Activated T-cell treated with anti-CD3 and anti-CD28 coated beads, Interleukin-2, amount 50 U/mL, for 24 hours (primary cell): ENCODE results near the gene ADCY9.
"Not testable (repeated sequence)": the region's sequence is repeated elsewhere in the genome, so short reads cannot be mapped to it uniquely, and the experiment has no call there.

ENCODE experiments used
- DNase-seq: peaks from one replicate; pipeline ENCODE4 v3.0.0-alpha.2; 2020
- H3K27ac Mint-ChIP-seq: 2 replicates; pipeline ENCODE4 v1.8.0; 2020; ENCODE audit warnings: mild to moderate bottlenecking, mixed read lengths
- H3K27me3 Mint-ChIP-seq: 2 replicates; pipeline ENCODE4 v1.8.0; 2020; ENCODE audit warnings: mixed read lengths
- H3K36me3 Mint-ChIP-seq: 2 replicates; pipeline ENCODE4 v1.8.0; 2020; ENCODE audit warnings: low read depth, mixed read lengths
- H3K4me1 Mint-ChIP-seq: 2 replicates; pipeline ENCODE4 v1.8.0; 2020; ENCODE audit warnings: low read depth, mixed read lengths
- H3K4me3 Mint-ChIP-seq: 2 replicates; pipeline ENCODE4 v1.8.0; 2020; ENCODE audit warnings: mild to moderate bottlenecking, moderate library complexity, mixed read lengths
- H3K9me3 Mint-ChIP-seq: 2 replicates; pipeline ENCODE4 v1.8.0; 2020; ENCODE audit warnings: mixed read lengths

Gene ADCY9

DNA sequence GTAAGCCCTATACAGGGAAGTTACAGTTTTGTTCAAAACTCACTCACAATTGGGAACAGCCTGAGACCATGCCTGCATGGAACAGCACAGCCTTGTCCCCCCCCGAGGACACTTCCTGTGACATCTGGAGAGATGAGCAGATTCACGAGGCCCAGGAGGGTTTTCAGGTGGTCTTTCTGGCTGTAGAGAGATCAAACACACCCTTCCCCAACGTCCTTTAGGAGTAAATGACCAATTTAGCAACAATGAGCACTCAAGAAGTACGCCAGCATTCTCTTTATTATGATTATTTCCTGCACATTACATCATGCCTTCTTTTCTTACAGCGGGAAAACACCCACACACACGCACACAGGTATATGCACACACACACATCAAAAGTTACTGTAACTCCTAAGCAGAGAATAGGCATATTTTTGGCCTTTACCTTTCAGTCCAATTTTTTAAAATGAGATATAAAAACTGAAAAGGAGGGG, 39.0 kb downstream of the ADCY9 start:
- H3K27me3 Mint-ChIP-seq = no peaks in the 10 kb centered on the region
- peak overlapping the region; percentile 79 for H3K27ac Mint-ChIP-seq
- peak overlapping the region; percentile 48 for H3K4me3 Mint-ChIP-seq
- no peaks in the 10 kb centered on the region for H3K9me3 Mint-ChIP-seq
- DNase-seq = no peak
- H3K36me3 Mint-ChIP-seq = no peaks in the 10 kb centered on the region
- H3K4me1 Mint-ChIP-seq = peaks cover 36% of the 10 kb centered on the region

DNA sequence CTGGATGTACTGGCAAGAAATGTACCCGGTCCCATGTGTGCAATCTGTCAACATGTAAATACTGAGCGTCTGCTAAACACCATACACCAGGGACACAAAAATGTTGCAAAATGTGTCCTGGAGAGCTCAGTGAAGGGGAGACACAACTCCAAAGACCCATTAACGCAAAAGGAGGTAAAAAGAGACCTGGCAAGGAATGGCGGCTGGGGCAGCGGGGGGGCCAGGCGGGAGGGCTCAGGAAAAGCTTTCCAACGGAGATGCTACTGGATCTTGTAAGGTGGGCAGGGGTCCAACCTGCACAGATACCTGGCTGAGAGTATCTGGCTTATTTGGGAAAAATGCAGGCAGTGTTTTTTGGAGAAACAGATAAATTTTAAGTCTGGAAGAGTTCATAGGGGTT, 40.7 kb downstream of the ADCY9 start:
- Mint-ChIP-seq H3K9me3 (no peaks in the 10 kb centered on the region), H3K4me1 (peaks cover 20% of the 10 kb centered on the region), H3K27ac (no peak overlapping the region), H3K4me3 (no peak overlapping the region), H3K36me3 (no peaks in the 10 kb centered on the region), H3K27me3 (no peaks in the 10 kb centered on the region)
- no peak for DNase-seq

DNA sequence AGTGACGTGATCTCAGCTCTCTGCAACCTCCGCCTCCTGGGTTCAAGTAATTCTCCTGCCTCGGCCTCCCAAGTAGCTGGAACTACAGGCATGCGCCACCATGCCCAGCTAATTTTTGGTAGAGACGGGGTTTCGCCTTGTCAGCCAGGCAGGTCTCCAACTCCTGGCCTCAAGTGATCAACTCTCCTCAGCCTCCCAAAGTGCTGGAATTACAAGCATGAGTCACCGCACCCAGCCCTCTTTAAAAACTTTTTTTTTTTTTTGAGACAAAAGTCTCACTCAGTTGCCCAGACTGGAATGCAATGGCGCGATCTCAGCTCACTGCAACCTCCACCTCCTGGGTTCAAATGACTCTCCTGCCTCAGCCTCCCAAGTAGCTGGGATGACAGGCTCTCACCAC, 43.1 kb downstream of the ADCY9 start:
- H3K36me3 Mint-ChIP-seq, H3K9me3 Mint-ChIP-seq, H3K27me3 Mint-ChIP-seq, H3K27ac Mint-ChIP-seq, H3K4me3 Mint-ChIP-seq, DNase-seq: not testable (repeated sequence)
- H3K4me1 Mint-ChIP-seq = peaks cover 11% of the 10 kb centered on the region

DNA sequence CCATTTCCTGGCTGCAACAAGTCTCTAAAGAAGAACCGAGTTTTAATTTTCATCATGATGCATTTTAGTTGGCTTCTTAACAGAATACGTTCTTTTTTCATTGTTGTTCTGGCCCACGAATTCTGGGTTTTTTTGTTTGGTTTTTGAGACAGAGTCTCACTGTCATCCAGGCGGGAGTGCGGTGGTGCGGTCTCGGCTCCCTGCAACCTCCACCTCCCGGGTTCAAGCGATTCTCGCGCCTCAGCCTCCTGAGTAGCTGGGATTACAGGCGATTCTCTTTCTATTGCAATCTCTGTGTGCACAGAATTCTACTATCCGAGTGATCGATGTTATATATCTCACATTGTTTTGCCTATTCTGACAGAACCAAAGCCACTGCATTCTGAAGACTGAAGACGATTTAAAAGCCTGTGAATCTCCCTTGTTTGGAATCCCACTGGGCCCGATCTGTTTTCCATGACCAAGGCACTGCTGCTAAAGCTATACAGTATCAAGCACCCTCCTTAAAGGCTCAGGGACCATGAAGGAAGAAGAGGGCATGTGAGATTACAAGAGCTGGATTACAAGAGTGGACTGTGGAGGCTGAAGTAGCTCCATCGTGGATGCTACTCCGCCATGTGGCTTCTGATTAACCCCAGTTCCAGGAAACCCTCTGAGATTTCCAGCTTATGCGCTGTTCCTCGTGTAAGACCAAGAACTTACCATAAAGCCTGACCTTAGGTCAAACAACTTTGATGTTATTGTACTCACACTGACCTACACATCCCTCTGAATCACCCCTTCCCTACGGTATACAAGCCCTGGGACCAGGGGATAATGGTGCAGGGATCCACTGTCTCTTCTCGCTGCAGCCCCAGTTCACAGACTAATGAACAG, 44.3 kb downstream of the ADCY9 start:
- H3K9me3 Mint-ChIP-seq = no peaks in the 10 kb centered on the region
- no peak overlapping the region for H3K4me3 Mint-ChIP-seq
- H3K27ac Mint-ChIP-seq = no peak overlapping the region
- H3K27me3 Mint-ChIP-seq = no peaks in the 10 kb centered on the region
- peaks cover 2% of the 10 kb centered on the region for H3K4me1 Mint-ChIP-seq
- DNase-seq = no peak
- H3K36me3 Mint-ChIP-seq = no peaks in the 10 kb centered on the region

DNA sequence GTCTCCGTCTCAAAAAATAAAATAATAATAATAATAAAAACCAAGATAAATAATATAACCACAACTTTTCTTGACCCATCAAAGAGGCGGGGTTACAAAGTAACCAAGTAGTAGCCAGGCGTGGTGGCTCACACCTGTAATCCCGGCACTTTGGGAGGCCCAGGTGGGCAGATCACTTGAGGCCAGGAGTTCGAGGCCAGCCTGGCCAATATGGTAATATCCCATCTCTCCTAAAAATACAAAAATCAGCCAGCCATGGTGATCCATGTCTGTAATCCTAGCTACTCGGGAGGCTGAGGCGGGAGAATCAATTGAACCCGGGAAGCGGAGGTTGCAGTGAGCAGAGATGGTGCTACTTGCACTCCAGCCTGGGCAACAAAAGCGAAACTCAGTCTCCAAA, 45.3 kb downstream of the ADCY9 start:
- H3K27me3 Mint-ChIP-seq = no peaks in the 10 kb centered on the region
- H3K9me3 Mint-ChIP-seq = no peaks in the 10 kb centered on the region
- DNase-seq = no peak
- H3K4me3 Mint-ChIP-seq = no peak overlapping the region
- H3K27ac Mint-ChIP-seq = no peak overlapping the region
- H3K36me3 Mint-ChIP-seq = no peaks in the 10 kb centered on the region
- H3K4me1 Mint-ChIP-seq = no peaks in the 10 kb centered on the region

DNA sequence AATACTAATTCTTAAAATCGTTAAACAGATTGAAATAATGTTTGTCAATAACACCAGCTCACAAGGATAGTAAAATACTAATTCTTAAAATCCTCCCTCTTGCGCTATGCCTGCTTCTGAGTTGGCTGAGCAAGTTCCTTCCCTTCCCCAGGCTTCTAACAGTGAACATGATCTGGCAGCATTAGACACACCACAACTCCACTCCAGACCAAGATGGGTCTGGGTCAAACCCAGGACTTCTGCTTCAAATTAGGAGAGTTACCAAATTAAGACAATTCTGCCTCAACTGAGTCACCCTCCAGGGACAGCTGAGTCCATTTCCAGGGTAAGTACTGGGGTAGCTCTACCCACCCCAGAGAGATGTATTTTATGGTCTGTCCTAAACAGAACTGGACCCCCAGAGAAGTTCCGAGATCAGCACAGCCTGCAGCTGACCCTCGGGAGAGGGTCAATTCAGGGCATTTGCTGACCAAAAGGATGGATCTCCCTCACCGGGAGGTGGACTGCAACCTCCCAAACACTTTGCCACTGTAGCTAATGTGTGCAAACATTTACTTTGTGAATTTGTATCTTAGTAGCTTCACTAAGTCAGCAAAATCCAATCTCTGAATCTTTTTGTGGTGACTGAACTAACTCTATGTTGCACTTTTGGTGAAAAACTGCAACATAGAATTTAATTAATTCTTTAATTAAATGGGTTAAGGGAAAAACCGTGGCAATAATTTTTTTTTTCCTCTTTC, 48.8 kb downstream of the ADCY9 start:
- Mint-ChIP-seq H3K27ac (no peak overlapping the region), H3K4me1 (peaks cover 10% of the 10 kb centered on the region), H3K9me3 (peaks cover 13% of the 10 kb centered on the region), H3K27me3 (no peaks in the 10 kb centered on the region), H3K4me3 (no peak overlapping the region), H3K36me3 (peaks cover 8% of the 10 kb centered on the region)
- no peak for DNase-seq

DNA sequence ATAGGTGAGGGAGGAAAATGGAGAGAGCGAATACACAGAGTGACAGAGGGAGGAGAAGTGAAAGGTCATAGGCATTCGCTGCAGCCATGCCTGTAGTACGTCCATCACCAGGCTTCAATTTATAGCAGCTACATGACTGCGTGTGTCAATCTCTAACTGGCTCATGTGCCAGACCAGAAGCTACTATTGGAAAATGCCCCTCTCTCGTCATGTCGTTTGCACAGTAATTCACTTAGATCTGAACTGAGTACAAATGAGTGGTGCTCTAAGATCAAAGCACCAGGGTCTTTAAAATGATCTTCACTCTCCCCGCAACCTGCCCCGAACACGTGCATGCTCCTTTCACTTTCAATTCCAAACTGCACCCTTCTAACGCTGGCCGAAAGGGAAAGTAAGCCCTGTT, 51.3 kb downstream of the ADCY9 start:
- Mint-ChIP-seq H3K27ac (peak overlapping the region; percentile 69), H3K27me3 (no peaks in the 10 kb centered on the region), H3K36me3 (peaks cover 27% of the 10 kb centered on the region), H3K9me3 (peaks cover 31% of the 10 kb centered on the region), H3K4me3 (peak overlapping the region; percentile 65), H3K4me1 (peaks cover 20% of the 10 kb centered on the region)
- DNase-seq = no peak

DNA sequence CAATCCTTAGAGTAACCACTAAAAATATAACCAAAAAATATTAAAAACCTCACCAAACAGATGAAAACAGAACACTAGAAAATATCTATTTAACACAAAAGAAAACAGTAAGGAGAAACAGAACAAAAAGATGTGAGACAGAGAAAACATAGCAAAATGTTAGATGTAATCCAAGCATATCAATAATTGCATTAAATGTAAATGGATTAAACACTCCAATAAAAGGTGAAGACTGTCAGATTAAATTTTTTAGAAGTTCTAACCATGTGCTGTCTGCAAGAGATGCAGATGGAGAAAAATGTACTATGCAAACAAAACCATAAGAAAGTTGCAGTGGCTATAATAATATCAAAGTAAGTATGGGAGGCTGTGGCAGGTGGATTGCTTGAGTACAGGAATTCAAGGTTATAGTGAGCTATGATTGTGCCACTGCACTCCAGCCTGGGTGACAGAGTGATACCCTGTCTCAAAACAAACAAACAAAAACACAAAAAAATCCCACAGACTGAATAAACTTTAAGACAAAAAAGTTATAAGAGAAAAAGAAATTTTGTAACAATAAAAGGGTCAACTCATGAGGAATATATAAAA, 53.9 kb downstream of the ADCY9 start:
- H3K27ac Mint-ChIP-seq = no peak overlapping the region
- H3K36me3 Mint-ChIP-seq = peaks cover 30% of the 10 kb centered on the region
- no peak overlapping the region for H3K4me3 Mint-ChIP-seq
- H3K27me3 Mint-ChIP-seq = no peaks in the 10 kb centered on the region
- no peak for DNase-seq
- H3K9me3 Mint-ChIP-seq = peaks cover 31% of the 10 kb centered on the region
- peaks cover 28% of the 10 kb centered on the region for H3K4me1 Mint-ChIP-seq

DNA sequence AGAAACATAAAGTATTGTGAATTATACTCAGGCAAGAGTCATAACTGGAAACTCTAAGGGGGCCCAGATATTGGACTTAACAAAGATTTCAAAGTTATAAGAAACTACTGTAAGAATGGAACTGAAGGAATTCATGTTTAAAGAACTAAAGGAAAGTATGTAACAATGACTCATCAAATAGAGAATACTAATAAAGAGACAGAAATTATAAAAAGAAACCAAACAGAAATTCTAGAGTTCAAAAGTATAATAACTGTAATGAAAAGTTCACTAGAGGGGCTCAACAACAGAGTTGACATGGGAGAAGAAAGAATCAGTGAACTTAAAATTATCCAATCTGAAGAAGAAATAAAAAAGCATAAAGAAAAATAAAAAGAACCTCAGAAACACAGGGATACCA, 55.4 kb downstream of the ADCY9 start:
- Mint-ChIP-seq H3K27me3 (no peaks in the 10 kb centered on the region), H3K4me3 (no peak overlapping the region), H3K4me1 (peaks cover 28% of the 10 kb centered on the region), H3K27ac (no peak overlapping the region), H3K9me3 (peaks cover 31% of the 10 kb centered on the region), H3K36me3 (peaks cover 30% of the 10 kb centered on the region)
- no peak for DNase-seq

DNA sequence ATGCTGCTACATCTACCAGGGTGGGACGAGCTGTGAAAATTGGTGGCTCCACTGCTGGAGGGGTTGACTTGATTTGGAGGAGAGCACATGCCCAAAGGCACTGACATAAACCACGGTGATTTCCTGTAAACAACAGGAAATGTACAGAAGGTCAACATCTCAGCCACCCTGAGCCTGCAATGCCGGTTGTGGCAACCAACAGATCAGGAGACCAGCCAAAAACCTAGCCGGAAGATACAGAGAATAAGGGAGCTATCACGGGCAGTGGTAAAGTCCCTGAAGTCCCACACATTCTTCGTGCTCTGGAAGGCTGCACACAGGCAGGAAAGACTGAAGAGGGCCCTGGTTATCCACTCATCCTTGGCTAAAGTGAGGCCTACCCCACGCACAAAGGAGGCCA, 56.2 kb downstream of the ADCY9 start:
- Mint-ChIP-seq H3K36me3 (peaks cover 30% of the 10 kb centered on the region), H3K9me3 (peaks cover 31% of the 10 kb centered on the region), H3K27ac (peak overlapping the region; percentile 80), H3K4me1 (peaks cover 25% of the 10 kb centered on the region), H3K27me3 (no peaks in the 10 kb centered on the region), H3K4me3 (no peak overlapping the region)
- DNase-seq = no peak

DNA sequence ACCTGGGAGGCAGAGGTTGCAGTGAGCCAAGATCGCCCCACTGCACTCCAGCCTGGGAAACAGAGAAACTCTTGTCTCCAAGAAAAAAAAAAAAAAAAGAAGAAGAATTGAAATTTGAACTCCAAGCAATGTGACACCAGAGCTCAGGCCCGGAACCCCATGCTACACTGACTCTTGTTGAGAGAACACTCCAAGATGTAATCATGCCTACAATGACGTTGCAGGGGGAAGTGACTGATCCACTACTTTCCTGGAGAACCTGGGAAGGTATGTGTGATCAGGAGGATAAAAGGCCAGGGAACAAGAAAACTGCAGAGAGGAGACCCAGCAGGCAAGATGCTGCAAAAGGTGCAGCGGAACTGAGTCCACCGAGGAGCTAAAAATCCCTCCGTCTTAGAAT, 57.9 kb downstream of the ADCY9 start:
- H3K9me3 Mint-ChIP-seq = peaks cover 25% of the 10 kb centered on the region
- H3K27me3 Mint-ChIP-seq = no peaks in the 10 kb centered on the region
- no peak for DNase-seq
- no peak overlapping the region for H3K4me3 Mint-ChIP-seq
- peaks cover 26% of the 10 kb centered on the region for H3K36me3 Mint-ChIP-seq
- peaks cover 19% of the 10 kb centered on the region for H3K4me1 Mint-ChIP-seq
- no peak overlapping the region for H3K27ac Mint-ChIP-seq

DNA sequence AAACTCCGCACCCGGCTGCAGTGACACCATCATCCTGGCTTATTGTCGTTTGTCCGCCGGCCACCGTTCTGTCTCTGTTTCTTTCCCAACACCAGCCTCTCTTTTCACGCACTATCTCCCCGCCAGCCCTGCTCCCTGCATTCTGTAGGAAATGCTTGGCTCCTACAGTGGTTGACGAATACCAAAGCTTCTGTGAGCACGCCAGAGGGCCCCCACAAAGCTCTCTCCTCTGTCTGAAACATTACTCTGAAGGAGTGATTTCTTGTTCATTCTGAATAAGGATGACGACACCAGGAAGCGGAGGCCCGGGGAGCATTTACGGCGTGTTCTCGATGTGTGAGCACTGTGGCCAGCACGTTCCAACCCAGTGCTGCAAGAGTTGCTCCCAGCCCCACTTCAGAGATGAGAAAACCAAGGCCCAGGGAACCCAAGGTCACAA, 58.8 kb downstream of the ADCY9 start:
- H3K27ac Mint-ChIP-seq = no peak overlapping the region
- peaks cover 21% of the 10 kb centered on the region for H3K4me1 Mint-ChIP-seq
- no peak for DNase-seq
- peaks cover 19% of the 10 kb centered on the region for H3K9me3 Mint-ChIP-seq
- no peak overlapping the region for H3K4me3 Mint-ChIP-seq
- peaks cover 22% of the 10 kb centered on the region for H3K36me3 Mint-ChIP-seq
- H3K27me3 Mint-ChIP-seq = no peaks in the 10 kb centered on the region

DNA sequence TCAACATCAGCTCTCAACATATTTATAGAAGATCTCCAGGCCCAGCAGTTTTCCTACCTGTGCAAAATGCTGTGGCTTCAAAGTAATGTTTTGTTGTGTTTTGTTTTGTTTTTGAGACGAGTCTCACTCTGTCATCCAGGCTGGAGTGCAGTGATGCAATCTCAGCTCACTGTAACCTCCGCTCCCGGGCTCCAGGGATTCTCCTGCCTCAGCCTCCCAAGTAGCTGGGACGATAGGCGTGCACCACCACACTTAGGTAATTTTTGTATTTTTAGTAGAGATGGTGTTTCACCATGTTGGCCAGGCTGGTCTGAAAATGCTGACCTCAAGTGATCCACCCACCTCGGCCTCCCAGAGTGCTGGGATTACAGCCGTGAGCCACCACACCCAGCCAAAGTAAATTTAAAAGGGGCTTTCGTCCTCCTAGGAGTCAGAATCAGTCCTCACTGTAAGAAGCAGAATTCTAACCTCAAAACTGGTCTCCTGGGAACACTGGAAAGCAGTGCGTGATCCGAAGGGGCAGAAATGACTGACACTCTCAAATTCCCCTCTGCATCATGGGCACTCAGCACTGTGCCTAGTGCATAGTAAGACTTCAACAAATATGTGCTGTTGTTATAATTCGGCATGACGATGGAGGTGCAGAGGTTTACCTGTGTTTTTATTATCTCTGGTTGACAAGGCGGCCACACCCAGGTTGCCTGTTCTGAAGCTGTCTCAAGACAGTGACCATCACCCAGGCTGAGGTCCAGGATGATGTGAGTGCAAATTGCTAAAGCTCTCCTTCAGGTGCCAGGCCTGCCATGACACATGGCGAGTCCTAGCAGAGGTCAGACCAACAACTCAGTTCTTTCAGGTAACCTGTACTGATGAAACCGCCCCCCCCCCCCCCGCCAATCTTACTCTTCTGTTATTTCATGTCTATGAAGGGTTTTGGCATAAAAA, 59.8 kb downstream of the ADCY9 start:
- no peaks in the 10 kb centered on the region for H3K27me3 Mint-ChIP-seq
- peaks cover 14% of the 10 kb centered on the region for H3K36me3 Mint-ChIP-seq
- H3K9me3 Mint-ChIP-seq = peaks cover 10% of the 10 kb centered on the region
- H3K4me1 Mint-ChIP-seq = peaks cover 21% of the 10 kb centered on the region
- no peak overlapping the region for H3K4me3 Mint-ChIP-seq
- no peak for DNase-seq
- H3K27ac Mint-ChIP-seq = no peak overlapping the region

DNA sequence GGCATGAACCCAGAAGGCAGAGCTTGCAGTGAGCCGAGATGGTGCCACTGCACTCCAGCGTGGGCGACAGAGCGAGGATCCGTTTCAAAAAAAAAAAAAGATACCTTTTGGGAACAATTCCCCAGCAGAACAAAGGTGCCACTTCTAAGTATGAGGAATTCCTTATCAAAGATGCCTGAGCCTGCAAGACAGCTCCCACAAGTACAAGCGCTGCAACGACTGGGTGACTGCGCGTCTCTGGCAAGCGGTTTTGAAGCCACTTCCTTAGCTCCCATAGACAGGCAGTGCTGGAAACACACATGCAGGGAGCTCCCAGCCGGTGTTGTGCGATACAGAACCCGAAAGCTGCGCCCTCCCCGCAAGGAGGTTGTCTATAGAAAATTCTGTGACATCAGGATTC, 60.5 kb downstream of the ADCY9 start:
- no peak overlapping the region for H3K27ac Mint-ChIP-seq
- peaks cover 4% of the 10 kb centered on the region for H3K9me3 Mint-ChIP-seq
- DNase-seq = no peak
- peaks cover 18% of the 10 kb centered on the region for H3K4me1 Mint-ChIP-seq
- H3K27me3 Mint-ChIP-seq = no peaks in the 10 kb centered on the region
- no peak overlapping the region for H3K4me3 Mint-ChIP-seq
- H3K36me3 Mint-ChIP-seq = peaks cover 7% of the 10 kb centered on the region
